Small intestine (tissue), 7 donors: Measurements from ENCODE around the gene CAVIN2. TPM values are rescaled to one million over a fixed set of nuclear protein-coding genes. Genes with fewer than 3 reads are reported as not detected.

Experiments used
- DNase-seq, 2 donors: peaks; one replicate each; pipeline versions ENCODE4 v3.0.0 to v3.0.0-alpha.2; 2013
- FAIRE-seq: peaks from 2 replicates; lab custom pipeline; 2012; peaks lifted over from hg19 to GRCh38; lab: Jason Lieb, UNC
- H3K27ac ChIP-seq, 3 donors: one replicate each; pipeline ENCODE4 v1.5.1; 2013; ENCODE audit warnings: low read length in 2 of 3, mild to moderate bottlenecking in 2 of 3, control low read depth in 1 of 3, inconsistent platforms in 1 of 3, low read depth in 1 of 3, moderate library complexity in 1 of 3
- H3K27me3 ChIP-seq, 3 donors: one replicate each; pipeline ENCODE4 v1.6.1; 2013; ENCODE audit warnings: low read length in 3 of 3, inconsistent platforms in 1 of 3; ENCODE audit not compliant: control insufficient read depth in 3 of 3, insufficient read depth in 3 of 3
- H3K36me3 ChIP-seq, 3 donors: one replicate each; pipeline ENCODE4 v1.6.1; 2013; ENCODE audit warnings: low read length in 3 of 3, inconsistent platforms in 1 of 3, low read depth in 1 of 3, mild to moderate bottlenecking in 1 of 3, moderate library complexity in 1 of 3; ENCODE audit not compliant: control insufficient read depth in 3 of 3, insufficient read depth in 2 of 3
- H3K4me1 ChIP-seq, 3 donors: one replicate each; pipeline ENCODE4 v1.6.1; 2013; ENCODE audit warnings: low read length in 2 of 3, inconsistent platforms in 1 of 3, low read depth in 1 of 3, mild to moderate bottlenecking in 1 of 3, moderate library complexity in 1 of 3; ENCODE audit not compliant: control insufficient read depth in 3 of 3, insufficient read depth in 2 of 3
- H3K4me3 ChIP-seq, 3 donors: one replicate each; pipeline ENCODE4 v1.5.1; 2013; ENCODE audit warnings: low read length in 3 of 3, control low read depth in 1 of 3, inconsistent platforms in 1 of 3, low read depth in 1 of 3, mild to moderate bottlenecking in 1 of 3, moderate library complexity in 1 of 3
- H3K9me3 ChIP-seq, 2 donors: one replicate each; pipeline ENCODE4 v1.6.1; 2013; ENCODE audit warnings: low read depth in 1 of 2, low read length in 1 of 2; ENCODE audit not compliant: control insufficient read depth in 2 of 2, insufficient read depth in 1 of 2
- WGBS, 3 donors: extraction: QIAGEN DNeasy Blood & Tissue Kit; methylation state at CpG; one replicate each; pipeline ENCODE4 v1.1.7; 2013; 5-methylcytosine and 5-hydroxymethylcytosine counted together
- polyA plus RNA-seq, 4 donors: library from polyadenylated mRNA; stranded (reverse) in 3 of 4; unstranded in 1 of 4; fragments of 200-250 nt in 3 of 4; fragments of 120-200 nt in 1 of 4; gene quantifications; one replicate each; pipeline versions ENCODE4 v1.2.1 to v1.2.3, GENCODE V29; 2013
- donor health status: healthy with polysubstance abuse.
- donor health status: control.
- donor health status: control.
- donor health status: Bipolar disorder and iron deficiency.
- donor health status: healthy.

CAVIN2 gene
- polyA plus RNA-seq, 4 donors, result 0.89 to 29.8 (median 10.0) TPM

DNA sequence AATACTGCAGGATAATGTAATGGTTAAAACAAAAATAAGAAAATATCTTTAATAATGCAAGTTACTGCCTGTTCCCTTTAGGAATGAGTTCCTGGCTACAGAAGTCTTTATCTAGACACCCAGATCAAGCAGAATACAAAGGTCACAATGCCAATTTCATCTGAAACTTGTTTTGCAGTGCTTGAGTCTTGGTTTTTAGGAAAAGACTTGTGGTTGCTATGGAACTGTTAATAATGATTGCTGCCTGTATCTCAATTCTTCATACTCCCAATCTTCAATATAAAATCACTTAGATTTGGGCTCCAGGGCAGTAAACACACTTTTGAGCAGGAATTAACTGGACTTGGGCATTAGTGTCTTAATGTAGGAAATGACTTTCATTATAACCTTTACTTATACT is 14.2 kb downstream of the CAVIN2 start:
- H3K9me3 ChIP-seq, result no peaks in the 10 kb centered on the region
- no peak overlapping the region for H3K27ac ChIP-seq
- no peaks in the 10 kb centered on the region for H3K27me3 ChIP-seq
- FAIRE-seq, result no peak
- peaks cover 0 to 6% (median 0%) of the 10 kb centered on the region in 3 donors for H3K36me3 ChIP-seq
- no peak for DNase-seq
- no peak overlapping the region for H3K4me3 ChIP-seq
- H3K4me1 ChIP-seq, result no peaks in the 10 kb centered on the region

DNA sequence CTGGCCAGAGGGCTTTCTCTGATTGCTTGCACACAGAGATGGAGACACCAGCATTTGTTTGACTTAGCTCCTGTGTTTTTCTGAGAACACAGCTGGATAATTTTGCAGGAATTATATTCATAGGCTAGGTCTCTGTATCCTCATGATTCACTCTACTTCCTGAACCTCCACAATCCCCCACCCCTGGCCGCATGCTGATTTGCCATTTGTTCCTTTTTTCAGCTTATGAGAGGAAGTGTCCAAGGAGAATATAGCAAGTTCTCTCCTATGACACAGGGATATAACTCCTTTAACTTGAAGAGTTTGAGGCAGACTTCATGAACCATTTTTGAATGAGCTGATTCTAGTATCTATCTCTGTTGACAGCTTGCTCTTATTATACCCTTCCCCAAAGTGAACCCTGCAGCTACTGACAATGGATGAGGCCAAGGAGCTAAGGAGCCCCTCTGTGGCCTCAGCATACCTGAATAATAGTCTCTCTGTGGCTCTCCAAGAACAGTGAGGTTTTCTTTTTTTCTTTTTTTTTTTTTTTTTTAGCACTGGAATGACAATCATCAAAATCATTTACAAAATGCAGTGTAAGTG is 15.4 kb downstream of the CAVIN2 start:
- H3K36me3 ChIP-seq, result peaks cover 0 to 6% (median 0%) of the 10 kb centered on the region in 3 donors
- FAIRE-seq (no peak), DNase-seq (no peak)
- H3K9me3 ChIP-seq, result no peaks in the 10 kb centered on the region
- H3K4me3 ChIP-seq, result no peak overlapping the region
- no peaks in the 10 kb centered on the region for H3K27me3 ChIP-seq
- H3K27ac ChIP-seq, result no peak overlapping the region
- no peaks in the 10 kb centered on the region for H3K4me1 ChIP-seq
- WGBS, 3 donors, result 75 to 92% (median 88%) methylated on average over 1 of the region's 1 CpG

DNA sequence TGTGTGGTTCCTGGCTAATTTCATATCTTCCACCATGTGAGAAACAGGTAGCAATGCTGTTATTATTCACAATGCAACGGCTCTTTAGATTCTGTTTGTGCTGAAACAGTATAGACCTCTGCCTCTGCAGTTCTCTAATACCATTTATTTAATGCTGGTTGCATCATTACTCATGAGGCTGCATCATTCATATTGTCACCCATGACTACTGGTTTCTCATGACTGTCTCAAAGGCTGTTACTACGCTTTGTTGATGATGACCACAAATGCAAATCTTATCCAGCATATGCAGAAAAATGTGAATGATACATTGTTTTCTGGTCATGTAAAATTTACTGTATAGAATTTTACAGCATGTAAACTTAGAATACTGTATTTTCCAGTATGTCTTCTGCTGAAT is 22.5 kb downstream of the CAVIN2 start:
- Histone ChIP-seq H3K4me3 (no peak overlapping the region), H3K9me3 (no peaks in the 10 kb centered on the region), H3K4me1 (no peaks in the 10 kb centered on the region), H3K27ac (no peak overlapping the region), H3K36me3 (no peaks in the 10 kb centered on the region), H3K27me3 (peaks cover 0 to 2% (median 2%) of the 10 kb centered on the region in 3 donors)
- FAIRE-seq (no peak), DNase-seq (no peak)
- WGBS, 3 donors, result 86 to 92% (median 88%) methylated on average over 2 of the region's 2 CpGs

DNA sequence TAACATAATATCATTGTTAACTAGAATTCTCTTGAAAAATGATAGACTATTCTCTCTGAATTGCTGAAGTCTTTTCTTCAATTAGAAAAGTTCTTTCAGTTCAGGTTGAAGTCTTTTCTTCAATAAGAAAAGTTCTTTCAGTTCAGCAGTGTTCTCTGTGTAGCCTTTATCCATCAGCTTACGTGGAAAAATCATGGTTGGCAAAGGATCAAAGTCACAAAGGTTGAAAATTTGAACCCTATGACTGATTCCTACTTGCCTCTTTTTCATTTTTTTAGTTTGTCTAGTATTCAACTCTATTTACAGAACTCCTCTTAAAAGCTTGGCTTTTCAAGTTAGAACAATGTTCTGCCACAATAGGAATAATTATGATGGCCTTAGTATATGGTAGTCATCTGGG is 25.8 kb downstream of the CAVIN2 start:
- no peak for FAIRE-seq
- H3K36me3 ChIP-seq, result no peaks in the 10 kb centered on the region
- H3K9me3 ChIP-seq, result no peaks in the 10 kb centered on the region
- H3K27ac ChIP-seq, result no peak overlapping the region
- DNase-seq, result no peak
- H3K27me3 ChIP-seq, result peaks cover 0 to 2% (median 2%) of the 10 kb centered on the region in 3 donors
- no peaks in the 10 kb centered on the region for H3K4me1 ChIP-seq
- 13 to 48% (median 33%) methylated on average over 1 of the region's 1 CpG for WGBS, 3 donors
- no peak overlapping the region for H3K4me3 ChIP-seq

DNA sequence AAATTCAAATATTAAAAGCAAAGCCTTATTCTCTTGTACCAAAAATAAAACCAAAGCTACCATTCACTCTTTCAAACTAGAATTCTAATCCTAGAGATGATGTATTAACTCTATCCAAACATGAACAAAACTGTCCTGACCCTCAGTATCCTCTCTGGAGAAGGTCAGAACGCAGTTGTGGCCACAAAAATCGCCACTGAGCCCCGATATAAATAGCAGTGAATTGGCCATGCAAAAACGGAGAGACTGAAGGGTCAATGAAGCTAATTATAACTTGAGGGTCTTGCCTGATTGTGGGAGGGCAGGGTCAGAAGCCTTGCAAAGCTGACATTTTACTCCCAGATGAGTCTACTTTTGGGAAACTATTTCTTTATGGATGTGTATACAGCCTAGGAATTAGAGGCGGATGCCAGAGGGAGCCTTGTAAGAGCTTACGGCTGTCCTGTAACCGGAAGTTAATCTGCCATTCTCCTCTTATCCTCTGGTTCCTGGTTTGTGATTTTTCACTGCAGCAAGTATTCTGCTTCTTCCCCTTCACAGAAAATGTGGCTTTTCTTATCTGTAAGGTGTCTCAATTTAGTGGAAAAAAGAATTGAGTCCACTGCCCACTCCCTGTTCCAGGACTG is 28.1 kb downstream of the CAVIN2 start:
- FAIRE-seq, result no peak
- 58 to 82% (median 75%) methylated on average over 7 of the region's 7 CpGs for WGBS, 3 donors
- Histone ChIP-seq H3K27ac (no peak overlapping the region), H3K27me3 (peaks cover 0 to 2% (median 2%) of the 10 kb centered on the region in 3 donors), H3K36me3 (no peaks in the 10 kb centered on the region), H3K4me3 (no peak overlapping the region), H3K9me3 (no peaks in the 10 kb centered on the region), H3K4me1 (no peaks in the 10 kb centered on the region)
- DNase-seq, result no peak

DNA sequence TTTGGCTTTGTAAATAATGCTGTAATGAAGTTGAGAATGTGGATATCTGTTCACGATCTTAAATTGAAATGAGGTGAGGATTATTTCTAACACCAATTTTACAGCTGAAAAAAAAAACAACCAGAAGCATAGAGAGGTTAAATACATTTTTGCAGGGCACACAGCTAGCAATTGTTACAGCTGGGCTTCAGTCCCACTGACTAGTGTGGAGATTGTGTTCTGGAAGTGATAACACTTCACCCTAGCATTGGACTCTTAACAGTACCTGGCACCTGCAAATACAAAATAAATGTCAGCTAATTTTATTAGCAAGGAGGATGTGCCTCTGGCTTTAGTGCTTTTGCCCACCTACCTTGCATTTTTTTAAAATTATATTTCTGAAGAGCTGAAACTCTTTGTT is 28.8 kb downstream of the CAVIN2 start:
- no peak overlapping the region for H3K27ac ChIP-seq
- FAIRE-seq, result no peak
- H3K36me3 ChIP-seq, result no peaks in the 10 kb centered on the region
- no peak overlapping the region for H3K4me3 ChIP-seq
- WGBS, 3 donors, result 86 to 91% (median 90%) methylated on average over 1 of the region's 1 CpG
- no peak for DNase-seq
- no peaks in the 10 kb centered on the region for H3K4me1 ChIP-seq
- peaks cover 0 to 2% (median 2%) of the 10 kb centered on the region in 3 donors for H3K27me3 ChIP-seq
- no peaks in the 10 kb centered on the region for H3K9me3 ChIP-seq

DNA sequence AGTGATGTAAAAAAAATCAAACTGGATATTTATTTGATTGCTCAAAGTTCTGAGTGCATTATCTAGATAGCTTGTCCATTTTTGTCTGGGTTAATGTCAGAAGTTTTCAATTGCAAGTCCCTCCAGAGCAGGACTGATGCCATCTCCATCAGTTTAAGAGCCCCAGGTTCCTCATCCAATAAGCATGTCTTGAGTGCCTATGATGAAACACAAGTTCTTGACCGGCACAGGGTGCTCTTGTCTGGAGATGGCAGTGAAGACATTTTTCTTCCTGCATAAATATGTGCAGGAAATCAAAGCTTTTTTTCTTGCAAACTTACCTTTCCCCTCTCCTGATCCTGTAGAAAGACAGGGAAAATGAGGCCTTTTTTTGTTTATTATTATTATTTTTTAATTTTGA is 31.9 kb downstream of the CAVIN2 start:
- FAIRE-seq, result no peak
- Histone ChIP-seq H3K27me3 (no peaks in the 10 kb centered on the region), H3K4me3 (no peak overlapping the region), H3K27ac (no peak overlapping the region), H3K4me1 (no peaks in the 10 kb centered on the region), H3K9me3 (no peaks in the 10 kb centered on the region), H3K36me3 (no peaks in the 10 kb centered on the region)
- no peak for DNase-seq
- WGBS, 3 donors, result 84 to 94% (median 91%) methylated on average over 1 of the region's 1 CpG

DNA sequence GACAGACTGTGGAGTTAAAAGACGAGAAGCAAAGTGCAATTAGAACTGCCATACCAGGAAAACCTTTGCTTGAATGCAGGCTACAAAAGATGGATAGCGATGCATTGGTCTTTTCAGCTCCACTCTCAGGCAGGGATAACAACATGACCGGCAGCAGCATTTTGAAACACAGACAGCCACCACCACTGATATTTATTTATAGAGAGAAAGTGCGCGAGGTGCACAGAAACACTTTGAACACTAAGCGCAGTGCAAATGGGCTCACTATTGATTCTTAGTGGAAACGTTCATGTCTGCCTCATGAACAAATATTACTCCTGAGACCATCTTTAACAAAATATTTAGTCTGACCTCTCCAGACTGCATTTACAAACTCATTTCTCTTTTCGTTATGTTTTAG is 32.9 kb downstream of the CAVIN2 start:
- Histone ChIP-seq H3K4me1 (no peaks in the 10 kb centered on the region), H3K9me3 (no peaks in the 10 kb centered on the region), H3K4me3 (no peak overlapping the region), H3K27me3 (no peaks in the 10 kb centered on the region), H3K27ac (no peak overlapping the region), H3K36me3 (no peaks in the 10 kb centered on the region)
- FAIRE-seq, result no peak
- 74 to 85% (median 82%) methylated on average over 8 of the region's 8 CpGs for WGBS, 3 donors
- no peak for DNase-seq
